ENCODE results near the gene MAN2A1.

The MAN2A1 gene

GRCh38 chr5:109682383-109682782 lies 7.3 kb upstream of the MAN2A1 start:
- no peaks in the 10 kb centered on the region for H3K9me3 ChIP-seq (replicated peaks; ENCODE audit: insufficient read depth, low read length)
- no peak overlapping the region for H2AFZ ChIP-seq (ENCODE audit: low read length)
- H3K4me2 ChIP-seq (ENCODE audit: low read depth, low read length) = no peak overlapping the region
- no peak overlapping the region for H3K27ac ChIP-seq (ENCODE audit: low read length)
- H3K27me3 ChIP-seq (replicated peaks; ENCODE audit: insufficient read depth, low read length) = no peaks in the 10 kb centered on the region
- H3K9me2 ChIP-seq (replicated peaks; ENCODE audit: insufficient read depth, low read length) = no peaks in the 10 kb centered on the region
- H3K36me3 ChIP-seq (replicated peaks; ENCODE audit: insufficient read depth, low read length) = no peaks in the 10 kb centered on the region
- 0 out of 2 replicates have a peak, but pooled peaks cover 5% of the 10 kb centered on the region for H3K4me1 ChIP-seq (ENCODE audit: low read length)
- no peak for DNase-seq
- TF ChIP-seq EZH2phosphoT487 (IDR thresholded peaks at IDR 0.05; ENCODE audit: low read length) (no peak), EZH2 (optimal IDR thresholded peaks at IDR 0.05; ENCODE audit: low read depth, low read length) (no peak), CTCF (IDR thresholded peaks at IDR 0.05; ENCODE audit: low read length) (no peak)
- no peak overlapping the region for H3K4me3 ChIP-seq (ENCODE audit: low read length)
- no peaks in the 10 kb centered on the region for H3K79me2 ChIP-seq (ENCODE audit: low read length)
- no peak overlapping the region for H3K9ac ChIP-seq (ENCODE audit: low read length)
- H4K20me1 ChIP-seq (ENCODE audit: insufficient read depth, low read length) = no peaks in the 10 kb centered on the region
- H3F3A ChIP-seq (ENCODE audit: insufficient read depth, low read length) = no peaks in the 10 kb centered on the region

- no peak overlapping the region for H3K9ac ChIP-seq (ENCODE audit: low read length)
- no peaks in the 10 kb centered on the region for H4K20me1 ChIP-seq (ENCODE audit: insufficient read depth, low read length)
- H3K9me3 ChIP-seq (replicated peaks; ENCODE audit: insufficient read depth, low read length) = no peaks in the 10 kb centered on the region
- no peak overlapping the region for H2AFZ ChIP-seq (ENCODE audit: low read length)
- DNase-seq = no peak
- peaks cover 13% of the 10 kb centered on the region for H3K79me2 ChIP-seq (ENCODE audit: low read length)
- TF ChIP-seq CTCF (IDR thresholded peaks at IDR 0.05; ENCODE audit: low read length) (no peak), EZH2phosphoT487 (IDR thresholded peaks at IDR 0.05; ENCODE audit: low read length) (no peak), EZH2 (optimal IDR thresholded peaks at IDR 0.05; ENCODE audit: low read depth, low read length) (no peak)
- H3K4me1 ChIP-seq (ENCODE audit: low read length) = peaks cover 5% of the 10 kb centered on the region; the same call in 1 of the 2 replicates
- H3K27me3 ChIP-seq (replicated peaks; ENCODE audit: insufficient read depth, low read length) = no peaks in the 10 kb centered on the region
- H3K27ac ChIP-seq (ENCODE audit: low read length) = no peak overlapping the region
- no peak overlapping the region for H3K4me3 ChIP-seq (ENCODE audit: low read length)
- H3K4me2 ChIP-seq (ENCODE audit: low read depth, low read length) = no peak overlapping the region
- no peaks in the 10 kb centered on the region for H3K9me2 ChIP-seq (replicated peaks; ENCODE audit: insufficient read depth, low read length)
- peaks cover 16% of the 10 kb centered on the region for H3F3A ChIP-seq (ENCODE audit: insufficient read depth, low read length)
- no peaks in the 10 kb centered on the region for H3K36me3 ChIP-seq (replicated peaks; ENCODE audit: insufficient read depth, low read length)
Observed at GRCh38 chr5:109685916-109686315, 3.8 kb upstream of the MAN2A1 start.

GRCh38 chr5:109688630-109688969 lies 1.1 kb upstream of the MAN2A1 start:
- Histone ChIP-seq H4K20me1 (ENCODE audit: insufficient read depth, low read length) (no peaks in the 10 kb centered on the region), H3K9me3 (replicated peaks; ENCODE audit: insufficient read depth, low read length) (no peaks in the 10 kb centered on the region), H3K27ac (ENCODE audit: low read length) (peak overlapping the region; percentile 88), H3K27me3 (replicated peaks; ENCODE audit: insufficient read depth, low read length) (no peaks in the 10 kb centered on the region), H2AFZ (ENCODE audit: low read length) (peak overlapping the region; percentile 72), H3K4me2 (ENCODE audit: low read depth, low read length) (peak overlapping the region; percentile 85), H3K36me3 (replicated peaks; ENCODE audit: insufficient read depth, low read length) (0 out of 2 replicates have a peak, but pooled peaks cover 4% of the 10 kb centered on the region), H3F3A (ENCODE audit: insufficient read depth, low read length) (peaks cover 40% of the 10 kb centered on the region), H3K9me2 (replicated peaks; ENCODE audit: insufficient read depth, low read length) (no peaks in the 10 kb centered on the region), H3K4me3 (ENCODE audit: low read length) (peak overlapping the region; percentile 94), H3K9ac (ENCODE audit: low read length) (peak overlapping the region; percentile 62), H3K4me1 (ENCODE audit: low read length) (peaks cover 5% of the 10 kb centered on the region; the same call in 1 of the 2 replicates), H3K79me2 (ENCODE audit: low read length) (peaks cover 39% of the 10 kb centered on the region)
- peak; percentile 74 for DNase-seq
- TF ChIP-seq CTCF (IDR thresholded peaks at IDR 0.05; ENCODE audit: low read length) = peak; percentile 88
- TF ChIP-seq EZH2 (optimal IDR thresholded peaks at IDR 0.05; ENCODE audit: low read depth, low read length) = no peak

Measured in MM.1S (cell line).